Right hindlimb (tissue), 1 donor: ENCODE data around the gene CACNA1A.
"Not testable (repeated sequence)": the region's sequence is repeated elsewhere in the genome, so short reads cannot be mapped to it uniquely, and the experiment has no call there.

ENCODE experiments used
- DNase-seq: peaks from one replicate; pipeline ENCODE4 v3.0.0-alpha.2; 2018

The CACNA1A gene

DNA sequence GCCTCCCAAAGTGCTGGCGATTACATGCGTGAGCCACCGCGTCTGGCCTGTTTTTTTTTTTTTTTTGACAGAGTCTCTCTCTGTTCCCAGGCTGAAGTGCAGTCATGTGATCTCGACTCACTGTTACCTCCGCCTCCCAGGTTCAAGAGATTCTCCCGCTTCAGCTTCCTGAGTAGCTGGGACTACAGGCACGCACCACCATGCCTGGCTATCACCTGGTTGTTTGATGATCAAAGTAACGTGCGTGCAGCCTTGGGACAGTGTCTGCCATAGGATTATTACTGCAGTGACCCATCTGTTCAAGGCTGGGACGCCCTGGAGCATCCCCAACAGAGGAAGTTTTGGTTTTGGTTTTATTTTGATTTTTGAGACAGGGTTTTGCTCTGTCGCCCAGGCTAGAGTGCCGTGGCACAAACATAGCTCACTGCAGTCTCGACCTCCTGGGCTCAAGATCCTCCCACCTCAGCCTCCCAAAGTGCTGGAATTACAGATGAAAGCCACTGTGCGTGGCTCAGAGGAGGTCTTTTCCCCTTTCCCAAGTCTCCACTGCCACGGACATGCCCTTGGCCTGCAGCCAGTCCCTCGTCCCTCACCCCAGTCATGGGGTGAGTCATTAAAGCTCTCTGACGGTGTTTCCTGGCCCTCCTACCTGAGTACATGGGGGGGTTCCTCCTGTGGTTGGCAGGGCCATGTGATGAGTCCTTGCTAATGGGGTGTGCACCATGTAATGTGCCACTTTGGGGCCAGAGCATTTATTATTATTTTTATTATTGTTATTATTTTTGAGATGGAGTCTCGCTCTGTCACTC lies 290.5 kb downstream of the CACNA1A start:
- DNase-seq: no peak

DNA sequence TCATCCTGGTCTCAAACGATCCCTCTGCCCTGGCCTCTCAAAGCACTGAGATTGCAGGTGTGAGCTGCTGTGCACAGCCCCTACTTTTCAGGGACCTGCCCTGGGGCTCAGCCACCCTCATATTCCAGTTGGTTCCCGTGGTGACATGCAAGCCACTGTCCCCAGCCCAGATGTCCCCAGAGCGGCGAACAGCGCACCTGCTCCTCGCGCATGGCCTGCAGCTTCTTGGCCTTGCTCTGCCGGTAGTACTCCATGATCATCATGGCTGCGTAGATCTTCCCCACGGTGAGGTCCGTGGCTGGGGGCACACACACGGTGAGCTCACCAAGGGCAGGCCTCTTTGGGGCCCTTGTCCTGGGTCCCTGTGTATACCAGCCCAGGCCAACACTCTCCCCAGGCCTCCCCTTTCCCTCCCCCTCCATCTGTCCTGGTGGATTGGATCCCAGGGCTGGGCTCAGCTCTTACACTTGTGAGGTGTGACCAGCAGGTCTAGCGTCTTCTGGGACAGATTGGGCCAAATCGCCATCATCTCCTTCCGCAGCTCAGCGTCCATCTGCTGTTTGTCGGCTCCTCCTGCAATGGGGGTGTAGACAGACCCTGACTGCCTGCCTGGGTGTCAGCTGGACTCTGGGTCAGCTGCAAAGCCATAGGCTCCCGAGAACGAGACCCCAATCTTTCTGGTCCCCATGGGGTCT lies 292.1 kb downstream of the CACNA1A start:
- no peak for DNase-seq

DNA sequence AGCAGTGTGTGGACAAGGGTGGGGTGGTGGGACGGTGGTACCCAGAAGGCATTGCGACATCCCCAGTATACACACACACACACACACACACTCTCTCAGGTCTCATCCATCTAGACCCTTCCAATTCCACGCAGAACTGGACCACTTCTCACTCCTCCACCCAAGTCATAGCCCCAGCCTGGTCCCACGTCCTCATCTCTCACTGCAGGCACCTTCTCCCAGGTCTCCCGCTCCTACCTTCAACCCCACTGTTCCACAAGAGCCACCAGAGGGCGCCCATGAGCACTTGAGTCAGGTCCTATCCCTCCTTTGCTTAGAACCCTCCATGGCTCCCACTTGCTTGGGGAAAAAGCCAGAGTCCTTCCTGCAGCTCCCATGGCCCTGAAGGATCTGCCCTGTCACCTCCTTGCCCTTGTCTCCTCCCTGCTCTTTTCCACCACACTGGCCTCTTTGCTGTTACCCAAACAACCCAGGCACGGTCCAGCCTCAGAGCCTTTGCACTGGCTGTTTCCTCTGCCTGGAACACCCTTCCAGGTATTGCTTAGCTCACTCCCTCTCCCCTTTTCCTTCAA lies 293.4 kb downstream of the CACNA1A start:
- DNase-seq: no peak

DNA sequence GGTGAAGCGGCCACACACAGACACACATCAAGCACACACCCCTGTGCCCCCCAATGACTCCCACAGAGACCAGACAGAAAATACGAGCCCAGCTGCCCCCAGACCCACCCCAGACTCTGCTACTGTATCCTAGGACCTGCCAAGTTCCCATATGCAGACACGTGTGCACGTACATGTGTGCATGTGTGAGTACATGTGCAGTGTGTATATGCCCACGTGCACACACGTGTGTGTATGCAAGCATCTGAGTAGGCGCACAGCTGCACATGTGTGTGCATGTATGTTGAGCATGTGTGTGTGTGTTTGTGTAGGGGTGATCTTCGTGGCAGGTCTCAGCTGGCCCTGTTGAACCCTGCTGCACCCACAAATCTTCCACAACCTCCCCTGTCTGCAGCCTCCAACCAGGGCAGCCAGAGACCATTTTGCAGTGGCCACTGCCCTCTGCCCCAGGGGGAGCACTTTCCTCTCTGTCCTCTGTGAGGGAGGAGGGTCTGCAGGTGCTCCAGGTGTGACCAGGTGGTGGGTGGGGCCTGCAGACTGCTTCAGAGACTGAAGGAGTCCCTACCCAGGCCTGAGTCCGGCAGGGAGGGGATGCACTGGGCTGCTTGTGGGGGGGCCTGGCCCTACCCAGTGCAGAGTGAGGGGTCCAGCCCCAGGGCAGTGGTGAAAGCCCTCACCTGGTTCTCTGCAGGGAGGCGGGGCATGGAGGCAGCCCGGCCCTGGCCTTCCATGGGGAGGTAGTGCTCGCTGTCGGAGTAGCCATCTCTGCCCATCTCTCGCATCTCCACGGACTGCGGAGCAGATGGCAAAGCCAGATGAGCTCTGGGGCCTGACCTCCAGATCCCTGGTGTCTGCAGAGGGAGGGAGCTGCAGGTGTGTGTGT lies 294.6 kb downstream of the CACNA1A start:
- no peak for DNase-seq

DNA sequence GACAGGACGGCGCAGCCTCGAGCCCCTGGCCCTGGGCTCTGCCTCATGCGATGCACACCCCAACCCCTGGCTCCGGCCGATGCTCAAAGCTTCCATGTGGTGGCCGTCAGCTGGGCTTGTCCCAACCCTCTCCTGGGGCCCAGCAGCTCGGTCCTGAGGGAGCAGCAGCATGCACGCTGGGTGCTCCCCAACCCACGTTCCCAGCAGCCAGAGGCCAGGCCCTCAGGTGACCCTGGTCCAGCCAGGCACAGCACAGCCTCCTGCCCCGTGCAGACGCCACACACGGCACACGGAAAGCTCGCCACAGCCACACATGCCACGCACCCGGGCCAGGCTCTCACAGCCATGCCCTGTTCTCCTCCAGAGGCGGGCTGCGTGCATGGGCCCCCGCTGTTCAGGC lies 295.3 kb downstream of the CACNA1A start:
- DNase-seq: no peak

DNA sequence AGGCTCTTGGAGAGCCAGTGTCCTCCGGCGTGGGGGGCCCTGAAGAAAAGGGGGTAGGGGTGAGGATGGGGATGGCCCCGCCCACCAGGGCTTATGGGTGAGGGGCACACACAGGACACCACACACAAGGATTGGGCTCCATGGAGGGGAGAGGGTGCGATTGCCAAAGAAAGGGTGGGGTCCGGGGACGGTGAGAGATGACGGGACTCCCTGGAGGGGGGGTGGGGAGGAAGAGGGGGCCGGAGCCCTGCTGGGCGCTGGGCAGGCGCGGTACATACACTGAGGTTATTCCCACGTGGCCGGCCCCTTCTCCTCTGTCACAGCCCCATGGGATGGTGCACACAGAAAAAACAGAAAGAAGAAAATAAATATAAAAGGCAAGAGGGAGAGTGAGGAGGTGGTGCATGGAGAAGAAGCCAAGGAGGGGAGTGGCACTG lies 295.9 kb downstream of the CACNA1A start:
- DNase-seq: no peak

DNA sequence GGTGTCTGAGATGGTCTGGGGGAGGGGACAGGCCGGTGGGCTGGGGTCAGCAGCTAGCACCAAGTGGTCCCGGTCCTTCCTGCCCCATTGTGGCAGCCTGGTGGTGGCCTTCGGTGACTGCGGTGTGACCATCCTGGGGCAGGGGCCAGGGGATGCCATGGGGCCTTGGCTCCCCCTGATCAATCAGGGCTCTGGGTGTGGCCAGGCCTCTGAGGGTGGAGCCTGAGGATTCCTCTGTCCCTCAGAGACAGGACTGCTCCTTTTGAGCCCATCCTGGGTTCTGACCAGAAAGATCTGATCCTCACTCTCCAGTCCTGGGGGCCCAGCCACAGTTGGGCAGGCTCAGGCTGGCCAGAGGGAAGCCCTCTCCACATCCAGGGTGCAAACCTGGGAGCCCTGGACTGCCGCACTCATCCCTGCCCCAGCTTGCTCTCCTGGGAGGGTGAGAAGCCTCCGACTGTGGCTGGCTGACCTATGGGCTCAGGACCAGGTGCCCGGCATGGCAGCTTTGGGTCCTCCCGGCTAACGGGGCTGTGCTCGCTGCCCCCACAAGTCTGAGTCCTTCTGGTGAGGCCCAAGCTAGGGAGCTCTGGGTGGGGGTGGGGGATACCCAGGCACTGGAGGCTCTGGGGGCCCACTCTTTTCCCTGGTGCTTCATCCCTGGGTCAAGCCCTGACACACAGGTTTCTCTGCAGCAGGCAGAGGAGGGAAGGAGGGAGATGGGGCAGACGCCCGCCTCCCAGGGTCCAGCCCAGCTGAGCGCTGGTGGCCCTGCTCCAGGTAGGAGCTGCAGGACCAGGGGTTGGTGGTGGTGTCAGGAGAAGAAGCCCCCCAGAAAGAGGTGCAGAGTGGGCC lies 296.6 kb downstream of the CACNA1A start:
- DNase-seq: no peak

DNA sequence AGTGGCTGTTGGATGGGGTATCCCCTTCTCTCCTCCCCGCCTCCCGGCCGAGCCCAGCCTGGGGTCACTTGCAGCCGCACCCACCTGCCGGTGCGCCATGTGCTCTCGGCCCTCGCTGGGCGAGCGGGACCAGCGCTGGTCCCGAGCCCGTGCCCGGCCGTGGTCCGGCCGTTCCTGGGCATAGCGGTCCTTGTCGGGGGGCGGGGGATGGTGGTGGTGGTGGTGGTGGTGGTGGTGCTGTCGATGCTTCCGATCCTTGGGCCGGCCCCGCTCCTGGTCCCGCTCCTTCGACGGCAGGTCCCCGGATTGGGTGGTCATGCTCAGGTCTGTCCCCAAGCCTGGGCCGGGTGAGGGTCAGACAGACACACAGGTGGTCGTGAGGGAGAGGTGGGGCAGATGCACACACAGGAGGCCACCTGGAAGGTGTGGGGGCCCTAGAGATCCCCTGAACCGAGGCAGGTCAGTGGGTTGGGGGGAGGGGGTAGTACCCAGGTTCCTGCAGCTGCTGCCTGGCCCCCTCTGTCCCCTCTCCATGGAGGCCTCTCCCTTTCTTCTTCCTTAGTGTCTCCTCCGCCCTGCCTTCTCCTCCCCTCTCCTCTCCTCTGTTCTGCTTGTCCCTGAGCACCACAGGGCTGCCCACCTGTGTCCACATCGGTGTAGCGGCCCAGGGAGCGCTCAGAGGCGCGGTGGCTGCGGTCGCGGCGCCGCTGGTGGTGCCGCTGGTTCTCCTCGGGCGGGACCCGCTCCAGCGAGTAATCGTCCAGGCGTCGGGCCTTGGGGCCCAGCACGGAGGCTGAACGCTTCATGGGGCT lies 297.4 kb downstream of the CACNA1A start:
- no peak for DNase-seq

DNA sequence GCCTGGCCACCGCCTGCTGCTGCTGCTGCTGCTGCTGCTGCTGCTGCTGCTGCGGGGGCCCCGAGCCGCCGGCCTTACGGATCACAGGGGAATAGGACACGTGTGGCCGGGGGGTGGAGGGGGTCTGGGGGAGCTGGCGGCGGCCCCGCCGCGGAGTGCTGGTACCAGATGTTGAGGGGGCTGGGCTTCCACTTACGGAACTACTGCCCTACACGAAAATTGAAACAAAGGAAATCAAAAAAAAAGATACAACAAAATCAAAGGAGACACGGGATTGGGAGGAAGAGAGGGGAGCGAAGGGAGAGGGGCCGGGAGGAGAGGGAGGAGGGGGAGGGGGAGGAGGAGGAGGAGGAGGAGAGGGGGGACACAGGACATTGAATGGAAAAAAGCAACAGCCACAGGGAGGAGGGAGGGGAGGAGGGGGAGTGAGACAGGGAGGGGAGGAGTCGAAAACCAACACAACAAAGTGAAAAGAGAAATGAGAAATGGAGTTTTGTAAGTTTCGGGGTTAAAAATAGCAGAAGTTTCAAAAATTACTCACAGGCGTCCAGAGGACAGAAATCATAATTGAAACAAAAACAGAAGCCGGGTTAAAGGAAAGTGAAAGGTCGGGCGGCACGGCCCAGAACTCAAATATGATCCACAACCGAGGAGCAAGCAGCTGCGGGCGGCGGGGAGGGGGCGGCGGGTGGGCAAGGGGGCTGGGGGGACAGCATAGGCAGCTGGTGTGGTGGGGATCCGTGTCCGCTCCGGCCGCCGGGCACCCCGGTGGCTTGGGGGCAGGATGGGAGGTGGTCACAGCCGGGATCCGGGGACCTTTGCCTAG lies 298.2 kb downstream of the CACNA1A start:
- peak; percentile 89 for DNase-seq

DNA sequence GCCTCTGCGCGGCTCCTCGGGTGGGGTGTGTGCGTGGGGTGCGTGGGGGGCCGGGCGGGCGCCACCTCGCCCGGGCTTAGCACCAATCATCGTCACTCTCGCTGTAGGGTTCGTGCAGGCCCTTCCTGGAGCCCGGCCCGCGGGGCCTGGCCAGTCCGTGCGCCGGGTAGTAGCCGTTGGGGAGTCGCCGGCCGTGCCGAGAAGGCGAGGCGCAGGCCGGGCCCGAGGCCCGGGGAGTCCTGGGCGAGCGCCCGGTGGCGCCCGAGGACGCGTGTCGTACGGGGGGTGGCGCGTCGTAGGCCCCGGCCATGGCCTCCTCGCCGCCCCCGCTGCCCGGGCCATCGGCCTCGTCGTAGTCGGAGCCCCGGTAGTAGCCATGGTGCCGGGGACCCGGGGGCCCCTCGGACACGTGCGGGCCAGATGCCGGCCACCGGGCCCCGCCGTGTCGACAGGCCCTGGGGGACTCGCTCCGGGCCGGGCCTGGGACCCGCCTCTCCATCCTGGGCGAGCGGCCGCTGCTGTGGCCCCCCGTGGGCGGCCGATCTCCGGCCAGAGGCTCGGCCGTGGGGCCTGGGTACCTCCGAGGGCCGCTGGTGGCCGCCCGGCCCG lies 298.9 kb downstream of the CACNA1A start:
- peak; percentile 30 for DNase-seq

DNA sequence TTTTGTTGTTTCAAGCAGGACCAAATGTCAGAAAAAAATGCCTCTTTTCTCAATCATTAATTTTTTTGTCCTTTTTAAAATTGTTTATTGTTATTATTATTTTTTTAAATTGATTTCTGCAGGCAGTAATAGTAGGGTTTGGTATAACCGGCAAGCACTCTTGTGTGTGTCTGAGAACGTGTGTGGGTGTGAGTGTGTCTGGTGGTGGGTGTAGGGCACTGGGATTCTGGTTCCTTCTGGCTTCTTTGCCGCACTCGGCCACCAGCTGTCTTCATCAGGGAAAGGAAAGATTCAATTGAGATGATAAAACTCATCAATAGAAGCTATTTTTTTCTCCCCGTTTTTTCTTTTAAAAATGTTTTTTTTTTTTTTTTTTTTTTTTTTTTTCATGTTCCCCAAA lies 299.7 kb downstream of the CACNA1A start:
- no peak for DNase-seq

DNA sequence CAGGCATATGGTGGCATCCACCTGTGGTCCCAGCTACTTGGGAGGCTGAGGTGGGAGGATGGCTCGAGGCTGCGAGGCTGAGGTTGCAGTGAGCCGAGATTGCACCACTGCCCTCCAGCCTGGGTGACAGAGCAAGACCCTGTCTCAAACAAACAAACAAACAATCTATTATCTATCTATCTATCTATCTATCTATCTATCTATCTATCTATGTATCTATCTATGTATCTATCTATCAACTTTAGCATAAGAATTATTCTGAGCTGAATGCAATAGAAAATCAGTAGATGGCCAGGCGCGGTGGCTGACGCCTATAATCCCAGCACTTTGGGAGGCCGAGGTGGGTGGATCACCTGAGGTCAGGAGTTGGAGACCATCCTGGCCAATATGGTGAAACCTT lies 304.2 kb downstream of the CACNA1A start:
- DNase-seq: not testable (repeated sequence)

DNA sequence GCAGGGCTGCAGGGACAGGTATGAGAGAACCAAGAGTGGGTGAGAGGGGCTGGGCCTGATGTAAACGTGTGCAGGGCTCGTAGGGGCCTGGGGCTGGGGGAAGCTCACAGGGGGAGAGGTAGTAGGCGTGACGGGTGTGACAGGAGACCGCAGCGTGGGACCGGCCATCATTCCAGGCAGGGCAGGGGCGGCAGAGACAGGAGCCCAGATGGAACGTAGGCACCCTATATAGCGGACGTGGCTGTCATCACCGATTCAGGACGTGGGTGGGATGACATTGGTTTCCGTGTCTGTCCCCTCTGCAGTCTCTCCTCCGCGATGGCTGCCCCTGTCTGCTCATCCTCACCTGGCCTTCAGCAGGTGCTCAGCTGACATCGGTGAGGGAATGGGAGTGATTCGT lies 307.6 kb downstream of the CACNA1A start:
- no peak for DNase-seq

DNA sequence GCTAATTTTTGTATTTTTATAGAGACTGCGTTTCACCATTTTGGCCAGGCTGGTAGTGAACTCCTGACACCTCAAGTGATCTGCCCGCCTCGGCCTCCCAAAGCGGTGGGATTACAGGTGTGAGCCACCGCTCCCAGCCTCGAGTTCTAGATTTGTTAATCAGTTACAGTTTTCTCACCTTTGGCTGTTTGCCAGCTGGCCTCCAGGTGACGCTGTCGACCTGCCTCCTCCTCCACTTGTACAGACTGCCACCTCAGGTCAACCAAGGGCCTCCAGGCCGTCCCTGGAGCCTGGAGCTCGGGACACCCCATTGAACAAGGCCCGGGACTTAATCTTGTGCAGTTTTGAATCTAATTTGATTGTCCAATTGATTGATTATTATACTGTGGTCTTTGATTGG lies 310.6 kb downstream of the CACNA1A start:
- no peak for DNase-seq

DNA sequence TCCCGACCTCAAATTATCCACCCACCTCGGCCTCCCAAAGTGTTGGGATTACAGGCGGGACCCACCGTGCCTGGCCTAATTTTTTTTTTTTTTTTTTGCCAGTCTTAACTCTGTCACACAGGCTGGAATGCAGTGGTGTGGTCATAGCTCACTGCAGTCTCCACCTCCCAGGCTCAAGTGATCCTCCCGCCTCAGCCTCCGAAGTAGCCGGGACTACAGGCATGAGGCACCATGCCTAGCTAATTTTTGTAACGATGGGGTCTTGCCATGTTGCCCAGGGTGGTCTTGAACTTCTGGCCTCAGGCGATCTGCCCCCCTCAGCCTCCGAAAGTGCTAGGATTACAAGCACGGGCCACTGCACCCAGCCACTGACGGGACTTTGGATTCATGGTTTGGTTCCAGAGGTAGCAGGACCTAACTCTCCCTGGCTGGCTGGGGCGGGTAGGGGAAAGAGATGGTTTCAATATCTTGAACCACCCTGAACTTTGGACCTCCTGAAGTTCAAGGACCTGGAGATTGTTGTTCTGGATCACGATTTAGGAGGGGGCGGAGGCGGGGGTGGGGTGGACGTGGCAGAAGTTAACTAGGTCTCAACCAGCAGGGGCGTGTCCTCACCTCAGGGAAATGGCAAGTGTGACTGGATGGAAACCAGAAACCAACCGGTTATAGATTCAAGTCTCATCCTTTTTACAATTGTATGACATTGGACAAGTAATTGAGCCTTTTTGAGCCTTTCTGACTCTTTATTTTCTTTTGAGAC lies 315.3 kb downstream of the CACNA1A start:
- no peak for DNase-seq

DNA sequence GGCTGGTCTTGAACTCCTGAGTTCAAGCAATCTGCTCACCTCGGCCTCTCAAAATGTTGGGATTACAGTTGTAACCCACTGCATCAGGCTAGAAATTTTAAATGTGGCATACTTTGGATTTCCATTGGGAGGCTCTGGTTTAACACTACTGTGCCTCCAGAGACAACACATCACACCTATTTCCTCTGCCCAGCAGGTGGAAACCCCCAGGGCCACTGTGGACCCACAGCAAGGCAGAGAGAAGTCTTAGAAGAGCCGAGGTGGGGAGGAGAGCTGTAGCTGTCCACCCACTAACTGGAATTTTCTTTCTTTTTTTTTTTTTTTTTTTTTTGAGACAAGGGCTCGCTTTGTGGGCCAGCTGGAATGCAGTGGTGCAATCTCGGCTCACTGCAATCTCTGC lies 316.7 kb downstream of the CACNA1A start:
- DNase-seq: no peak

DNA sequence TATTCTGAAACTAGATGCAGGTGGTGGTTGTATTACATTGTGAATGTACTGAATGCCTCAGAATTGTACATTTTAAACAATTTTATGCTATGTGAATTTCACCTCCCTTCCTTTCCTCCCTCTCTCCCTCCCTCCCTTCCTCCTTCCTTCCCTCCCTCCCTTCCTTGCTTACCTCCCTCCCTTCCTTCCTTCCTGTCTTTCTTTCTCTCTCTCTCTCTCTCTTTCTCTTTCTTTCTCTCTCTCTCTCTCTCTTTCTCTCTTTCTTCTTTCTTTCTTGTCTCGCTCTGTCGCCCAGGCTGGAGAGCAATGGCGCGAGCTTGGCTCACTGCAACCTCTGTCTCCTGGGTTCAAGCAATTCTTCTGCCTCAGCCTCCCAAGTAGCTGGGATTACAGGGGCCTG lies 318.9 kb downstream of the CACNA1A start:
- no peak for DNase-seq

DNA sequence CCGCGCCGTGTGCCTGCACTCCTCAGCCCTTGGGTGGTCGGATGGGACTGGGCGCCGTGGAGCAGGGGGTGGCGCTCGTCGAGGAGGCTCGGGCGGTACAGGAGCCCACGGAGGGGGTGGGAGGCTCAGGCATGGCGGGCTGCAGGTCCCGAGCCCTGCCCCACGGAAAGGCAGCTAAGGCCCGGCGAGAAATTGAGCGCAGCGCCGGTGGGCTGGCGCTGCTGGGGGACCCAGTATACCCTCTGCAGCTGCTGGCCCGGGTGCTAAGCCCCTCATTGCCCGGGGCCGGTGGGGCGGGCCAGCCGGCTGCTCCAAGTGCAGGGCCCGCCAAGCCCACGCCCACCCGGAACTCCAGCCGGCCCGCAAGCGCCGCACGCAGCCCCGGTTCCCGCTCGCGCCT lies 319.6 kb downstream of the CACNA1A start:
- not testable (repeated sequence) for DNase-seq
